Stimulated activated CD4-positive, alpha-beta T cell treated with anti-CD3 and anti-CD28 coated beads, TNF-alpha, amount 100 ng/mL, for 4 hours (primary cell): ENCODE data around the gene AOAH.

Source experiments
- DNase-seq, 3 experiments: peaks; one replicate each; pipeline ENCODE4 v3.0.0-alpha.2; 2020; ENCODE audit warnings: low read depth in 3 of 3

The AOAH gene

DNA sequence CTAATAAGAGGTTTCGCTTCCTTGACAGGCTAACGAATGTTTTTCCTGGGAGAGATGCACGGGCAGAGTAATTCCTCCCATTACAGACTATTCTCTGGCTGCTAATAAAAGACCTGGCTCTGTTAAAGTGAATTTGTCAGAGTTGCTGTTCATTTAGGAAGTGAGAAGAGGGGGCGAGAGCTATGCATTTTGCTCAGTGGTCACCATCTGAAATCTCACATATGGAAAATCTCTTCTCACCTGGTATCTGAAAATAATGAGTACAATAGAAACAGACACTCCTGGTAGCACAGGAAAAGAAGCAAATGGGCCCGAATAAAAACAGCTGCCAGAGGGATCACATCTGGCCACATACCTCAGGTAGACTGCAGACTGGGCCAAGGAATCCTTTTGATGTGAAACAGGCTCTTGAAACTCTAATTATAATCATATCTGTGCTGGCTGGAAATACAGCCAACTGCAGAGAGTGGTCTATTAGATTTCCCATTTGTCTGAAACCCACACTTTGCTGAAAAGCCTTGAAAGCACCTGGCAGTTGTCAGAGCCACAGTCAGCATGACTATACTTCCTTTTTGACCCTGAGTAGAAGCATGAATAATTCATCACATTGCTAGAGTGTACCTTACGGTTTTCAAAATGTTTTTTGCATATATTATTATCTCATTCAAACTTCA, 33.6 kb downstream of the AOAH start:
- DNase-seq = no peak

DNA sequence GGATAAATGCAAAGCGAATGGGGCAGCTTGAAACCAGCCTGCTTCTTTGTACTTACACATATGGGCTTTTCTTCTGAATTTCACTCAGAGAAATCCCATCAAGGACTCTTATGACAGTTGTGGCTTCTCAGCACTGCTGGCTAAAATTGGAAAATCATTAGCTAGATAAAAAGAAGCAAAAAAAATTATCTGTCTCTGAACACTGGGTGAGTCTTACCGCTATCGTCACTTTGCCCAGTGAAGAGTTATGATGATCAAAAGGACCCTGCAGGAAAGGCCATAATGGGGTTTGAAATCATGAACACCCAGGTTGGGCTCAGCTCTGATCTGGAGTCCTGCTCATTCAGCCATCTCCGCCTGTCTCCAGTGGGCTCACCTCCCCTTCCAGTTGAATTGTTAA, 34.3 kb downstream of the AOAH start:
- no peak for DNase-seq

DNA sequence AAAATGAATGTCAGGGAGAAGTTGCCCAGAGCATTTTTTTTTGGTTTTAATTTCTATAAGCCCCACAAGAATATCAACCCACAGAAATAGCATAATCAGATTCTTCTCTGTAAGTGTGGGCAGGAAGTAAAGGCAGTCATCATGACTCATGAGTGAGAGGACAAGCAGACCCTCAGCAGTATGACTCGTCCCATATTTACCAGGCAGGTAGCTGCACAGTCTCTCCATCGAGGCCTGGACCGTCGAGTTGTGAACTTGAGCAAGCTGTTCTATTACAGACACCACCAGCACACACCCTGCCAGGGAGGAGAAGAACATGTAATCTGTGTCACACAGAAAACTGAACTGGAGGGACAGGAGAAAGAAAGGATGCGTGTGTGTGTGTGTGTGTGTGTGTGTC, 37.8 kb downstream of the AOAH start:
- no peak for DNase-seq

DNA sequence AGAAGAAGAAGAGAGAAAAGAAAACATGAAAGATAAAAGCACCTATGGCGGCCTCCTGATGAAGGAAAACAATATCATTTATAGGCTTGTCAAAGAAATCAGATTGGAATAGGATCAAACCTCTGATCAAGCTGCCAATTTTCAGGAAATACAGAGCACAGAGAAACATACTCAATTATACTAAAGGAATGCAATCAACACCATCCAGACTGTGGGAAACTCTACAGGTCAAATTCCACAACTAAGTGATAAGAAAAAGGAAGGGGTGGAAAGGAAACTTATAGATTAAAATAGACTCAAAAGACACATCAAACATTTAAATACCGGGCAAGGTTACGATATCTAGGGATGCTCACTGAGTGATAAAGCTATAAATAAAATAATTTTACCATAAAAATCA, 39.3 kb downstream of the AOAH start:
- no peak for DNase-seq

DNA sequence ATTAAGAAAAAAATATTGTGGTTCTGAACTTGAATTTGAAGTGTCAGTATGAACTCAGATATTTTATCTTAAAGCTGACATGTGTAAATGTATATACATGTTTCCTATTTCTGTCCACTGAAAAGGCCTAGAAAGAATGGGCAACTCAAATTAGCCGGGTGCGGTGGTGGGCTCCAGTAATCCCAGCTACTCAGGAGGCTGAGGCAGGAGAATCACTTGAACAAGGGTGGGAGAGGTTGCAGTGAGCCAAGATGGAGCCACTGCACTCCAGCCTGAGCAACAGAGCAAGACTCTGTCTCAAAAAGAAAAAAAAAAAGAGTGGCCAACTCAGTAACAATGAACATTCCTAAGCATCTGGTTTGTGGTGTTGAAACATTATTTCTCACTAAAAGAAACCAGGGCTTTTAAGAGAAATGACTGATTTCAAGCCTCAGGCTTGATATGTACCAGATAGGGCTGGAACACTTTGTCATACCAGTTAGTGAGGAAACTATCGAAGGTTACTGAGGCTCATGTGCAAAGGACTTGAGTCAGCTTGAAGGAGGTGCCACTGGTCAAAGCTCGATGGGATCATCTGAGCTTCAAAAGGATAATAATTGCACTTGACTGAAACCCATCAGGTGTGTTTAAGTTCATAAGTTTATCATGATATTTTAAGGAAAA, 40.5 kb downstream of the AOAH start:
- no peak for DNase-seq

DNA sequence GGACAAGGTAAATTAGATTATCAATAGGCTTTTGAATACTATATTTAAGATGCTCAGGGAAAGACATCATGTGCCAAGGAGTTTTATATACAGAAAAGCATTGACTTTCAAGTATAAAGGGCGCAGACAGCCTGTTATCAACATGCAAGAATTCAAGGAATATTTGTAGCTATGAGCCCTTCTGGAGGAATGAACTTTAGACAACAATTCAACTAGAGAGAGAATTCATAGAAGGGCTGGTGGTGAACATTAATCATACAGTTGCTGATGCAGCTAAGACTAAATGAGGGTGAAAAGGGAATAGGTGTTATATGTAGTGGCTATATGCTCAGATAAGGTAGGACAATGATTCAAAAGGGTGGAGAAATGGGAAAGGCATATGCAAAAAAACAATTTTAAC, 41.2 kb downstream of the AOAH start:
- DNase-seq = no peak

DNA sequence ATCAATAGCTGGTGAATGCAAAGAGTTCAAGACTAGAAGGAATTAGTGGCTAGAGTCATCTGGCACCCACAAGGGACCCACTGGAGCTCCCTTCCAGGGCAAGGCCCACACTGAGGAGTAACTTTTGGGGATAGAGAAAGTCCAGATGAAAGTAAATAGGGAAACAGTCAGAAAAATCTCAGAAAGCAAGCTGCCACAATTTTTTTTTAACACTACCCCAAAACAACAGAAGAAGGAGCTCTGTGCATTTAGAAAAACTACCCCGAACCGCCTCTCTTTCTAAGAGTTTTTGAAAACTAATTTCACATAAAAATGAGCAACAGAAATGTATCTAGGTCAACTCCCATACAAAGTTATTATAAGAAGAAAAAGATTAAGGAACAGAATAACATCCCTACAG, 42.2 kb downstream of the AOAH start:
- DNase-seq = no peak

DNA sequence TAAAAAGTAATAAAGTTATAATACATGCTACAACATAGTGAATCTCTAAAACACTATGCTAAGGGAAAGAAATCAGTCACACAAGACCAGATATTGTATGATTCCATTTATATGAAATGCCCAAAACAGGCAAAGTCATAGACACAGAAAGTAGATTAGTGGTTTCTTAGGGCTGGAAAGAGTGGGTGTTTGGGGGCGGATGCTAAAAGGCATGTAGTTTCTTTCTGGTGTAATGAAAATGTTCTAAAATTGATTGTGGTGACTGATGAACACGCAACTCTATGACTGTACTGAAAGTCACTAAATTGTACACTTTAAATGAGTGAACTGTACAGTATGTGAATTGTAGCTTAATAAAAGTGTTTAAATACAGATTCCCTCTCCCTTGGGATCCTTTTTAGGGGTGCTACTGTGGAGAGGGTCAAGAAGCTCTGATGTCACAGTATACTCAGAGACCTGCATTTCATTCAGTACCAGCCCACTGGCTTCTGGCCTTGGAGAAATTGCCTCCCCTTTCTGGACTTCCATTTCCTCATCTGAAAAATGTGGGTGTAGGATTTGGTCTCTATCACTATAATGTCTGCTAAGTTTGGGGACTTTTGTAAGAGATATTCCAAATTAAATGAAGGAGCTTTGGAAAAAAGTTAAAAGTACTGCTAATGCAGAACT, 46.4 kb downstream of the AOAH start:
- DNase-seq = peak; percentile 32 to 41 (median 39)

DNA sequence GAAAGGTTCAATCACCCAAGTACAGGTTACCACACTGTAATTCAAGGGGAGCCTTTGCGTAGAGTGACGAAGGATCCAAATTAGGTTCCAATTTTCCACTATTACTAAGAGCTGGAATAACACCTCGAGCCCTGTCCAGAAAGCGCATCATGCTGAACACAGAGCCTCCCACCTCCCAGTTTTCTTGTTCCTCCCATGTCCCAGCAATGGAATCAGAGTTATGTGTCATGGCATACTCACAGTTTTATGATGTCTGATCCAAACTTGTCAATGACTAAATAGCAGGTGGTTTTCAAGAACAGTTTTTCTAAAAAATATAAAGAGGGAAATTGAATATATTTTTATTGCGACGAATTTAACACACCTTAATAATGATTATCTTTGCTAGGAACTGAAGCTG, 50.6 kb downstream of the AOAH start:
- DNase-seq = no peak

DNA sequence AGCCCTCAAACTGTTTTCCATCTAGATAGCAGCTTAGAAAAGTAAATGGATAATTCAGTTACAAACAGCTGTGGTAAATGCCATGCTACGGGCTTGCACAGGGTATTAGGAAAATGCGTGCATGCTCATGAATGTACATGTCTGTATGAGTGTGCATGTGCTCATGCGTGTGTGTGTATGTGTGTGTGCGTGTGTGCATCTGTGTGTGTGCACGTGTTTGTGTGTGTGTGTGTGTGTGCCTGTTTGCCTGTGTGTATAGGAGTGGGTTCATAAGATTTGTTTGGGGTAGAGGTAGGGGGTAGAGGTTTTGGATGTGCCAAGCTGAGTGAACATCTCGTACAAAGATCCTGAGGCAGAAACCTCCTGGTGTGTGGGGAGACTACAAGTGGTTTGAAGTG, 52.9 kb downstream of the AOAH start:
- no peak for DNase-seq

DNA sequence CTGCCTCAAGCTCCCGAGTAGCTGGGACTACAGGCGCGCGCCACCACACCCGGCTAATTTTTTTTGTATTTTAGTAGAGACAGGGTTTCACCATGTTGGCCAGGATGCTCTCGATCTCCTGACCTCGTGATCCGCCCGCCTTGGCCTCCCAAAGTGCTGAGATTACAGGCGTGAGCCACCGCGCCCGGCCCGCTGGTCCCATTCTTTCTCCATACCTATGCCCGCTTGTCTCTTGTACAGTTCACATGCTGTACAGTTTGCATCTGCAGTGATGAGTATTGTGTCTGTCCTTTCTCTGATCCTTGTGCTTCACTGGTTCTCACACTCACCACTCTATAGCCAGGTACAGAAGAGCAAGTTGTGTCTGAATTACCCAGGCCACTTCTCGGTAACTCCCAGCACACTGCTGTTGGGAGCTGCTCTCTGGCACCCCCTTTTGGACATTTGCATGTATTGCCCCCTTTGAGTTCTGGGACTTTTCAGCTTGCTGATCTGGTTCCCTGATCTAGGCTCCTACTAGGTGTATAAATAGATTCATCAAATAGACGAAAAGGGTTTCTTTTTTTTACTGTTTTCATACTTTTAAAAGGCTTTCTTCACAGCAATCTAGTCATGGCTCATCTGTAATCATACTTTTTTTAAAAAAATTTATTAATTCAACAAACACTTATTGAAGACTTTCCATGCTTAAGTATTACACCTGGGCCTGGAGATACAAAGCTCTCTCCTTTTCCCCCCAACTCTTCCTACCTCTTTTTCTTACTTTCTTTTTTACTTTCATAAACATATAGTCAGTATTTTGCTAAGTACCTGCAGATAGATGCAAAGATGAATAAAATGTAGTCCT, 53.5 kb downstream of the AOAH start:
- DNase-seq = peak; percentile 29 to 39 (median 38)

DNA sequence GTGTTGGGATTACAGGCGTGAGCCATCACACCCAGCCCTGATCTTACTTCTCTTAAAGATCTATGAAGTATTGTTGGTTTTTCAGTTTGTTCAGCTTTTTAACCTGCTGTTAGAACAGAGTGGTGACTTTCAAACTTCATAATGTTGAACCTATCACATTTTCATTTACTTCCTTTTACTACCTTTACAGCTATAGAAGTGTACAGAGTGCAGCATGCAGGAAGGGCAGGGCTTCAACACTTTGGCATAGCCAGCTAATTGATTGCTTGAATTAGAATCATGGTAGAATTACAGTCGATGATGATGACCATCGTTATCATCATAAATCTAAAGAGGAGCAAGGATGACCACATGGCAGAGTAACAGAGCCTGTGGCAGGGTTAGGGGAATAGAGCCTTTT, 55.5 kb downstream of the AOAH start:
- DNase-seq = no peak

DNA sequence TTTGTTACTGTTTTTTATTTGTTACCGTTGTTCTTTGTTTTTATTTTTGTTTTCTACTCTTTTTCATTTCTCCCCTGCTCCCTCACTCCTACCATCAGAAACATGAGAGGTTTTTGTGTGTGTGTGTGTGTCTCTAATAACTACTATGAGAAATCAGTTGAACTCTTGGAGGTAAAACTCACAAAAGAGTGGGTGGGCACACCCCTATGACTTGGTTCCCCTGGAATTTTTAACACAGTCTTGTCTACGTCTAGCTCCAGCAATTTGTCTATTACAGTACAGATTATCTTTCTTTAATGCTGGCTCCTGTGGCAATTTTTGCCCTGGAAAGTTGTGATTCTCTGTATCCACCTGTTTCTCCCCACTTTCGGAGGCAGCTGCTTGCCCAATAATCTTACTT, 56.2 kb downstream of the AOAH start:
- no peak for DNase-seq

DNA sequence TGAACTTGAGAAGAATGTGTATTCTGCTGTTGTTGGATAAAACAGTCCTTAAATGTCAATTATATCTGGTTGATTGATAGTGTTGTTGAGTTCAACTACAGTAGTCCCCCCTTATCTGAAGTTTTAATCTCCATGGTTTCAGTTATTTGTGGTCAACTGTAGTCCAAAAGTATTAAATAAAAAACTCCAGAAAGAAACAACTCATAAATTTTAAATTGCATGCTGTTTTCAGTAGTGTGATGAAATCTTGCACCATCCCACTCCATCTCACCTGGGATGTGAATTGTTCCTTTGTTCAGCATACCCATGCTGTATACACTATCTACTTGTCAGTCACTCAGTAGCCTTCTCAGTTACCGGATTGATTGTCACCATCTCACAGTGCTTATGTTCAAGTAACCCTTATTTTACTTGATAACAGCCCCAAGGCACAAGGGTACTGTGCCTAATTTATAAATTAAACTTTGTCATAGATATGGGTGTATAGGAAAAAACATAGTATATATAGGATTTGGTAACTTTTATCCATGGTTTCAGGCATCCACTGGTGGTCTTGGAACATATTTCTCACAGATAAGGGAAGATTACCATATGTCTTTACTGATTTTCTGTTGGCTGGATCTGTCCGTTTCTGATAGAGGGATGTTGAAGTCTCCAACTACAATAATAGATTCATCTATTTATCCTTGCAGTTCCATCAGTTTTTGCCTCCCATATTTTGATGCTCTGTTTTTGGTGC, 57.1 kb downstream of the AOAH start:
- DNase-seq = no peak

DNA sequence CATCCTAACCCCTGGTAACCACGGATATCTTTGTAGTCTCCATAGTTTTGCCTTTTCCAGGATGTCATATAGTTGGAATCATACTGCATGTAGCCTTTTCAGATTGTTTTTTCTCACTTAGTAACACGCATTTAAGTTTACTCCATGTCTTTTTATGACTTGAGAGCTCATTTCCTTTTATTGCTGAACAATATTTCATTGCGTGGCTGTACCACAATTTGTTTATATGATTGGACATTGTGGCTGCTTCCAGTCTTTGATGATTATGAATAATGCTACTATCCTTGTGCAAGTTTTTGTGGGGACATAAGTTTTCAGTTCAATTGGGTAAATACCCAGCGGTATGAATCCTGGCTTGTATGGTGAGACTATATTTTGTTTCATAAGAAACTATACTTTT, 60.8 kb downstream of the AOAH start:
- DNase-seq = no peak

DNA sequence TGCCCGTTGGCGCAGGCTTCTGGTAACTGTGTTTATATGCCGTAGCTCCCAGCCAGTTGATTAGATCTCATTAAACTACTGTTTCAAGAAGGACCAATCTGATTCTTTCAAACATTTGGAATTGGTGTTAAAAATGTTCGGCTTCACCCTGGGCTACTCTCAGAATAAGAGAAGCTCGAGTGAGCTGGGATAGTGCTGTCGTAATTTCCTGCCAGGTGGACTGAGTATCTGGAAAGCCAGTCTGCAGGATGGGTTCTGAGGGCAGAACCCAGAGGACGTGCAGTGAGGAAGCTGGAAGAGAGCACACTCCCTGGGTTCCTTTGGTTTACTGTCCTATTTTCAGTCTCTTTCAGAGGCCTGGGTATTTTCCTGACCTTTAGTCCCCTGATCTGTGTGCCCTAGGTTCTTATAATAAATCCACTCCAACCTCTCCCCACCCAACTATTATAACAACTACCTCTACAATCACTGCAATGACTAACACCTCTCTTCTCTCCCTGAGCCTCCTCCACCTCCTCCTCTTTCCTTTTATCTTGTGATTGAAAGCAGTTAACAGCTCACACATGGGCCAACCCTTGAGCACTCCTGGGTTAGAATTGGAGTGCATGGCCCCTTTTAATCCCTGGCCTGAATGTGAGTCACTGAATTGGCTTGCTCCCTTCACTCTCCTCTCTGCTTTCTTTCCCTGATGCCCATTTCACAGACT, 63.0 kb downstream of the AOAH start:
- no peak for DNase-seq

DNA sequence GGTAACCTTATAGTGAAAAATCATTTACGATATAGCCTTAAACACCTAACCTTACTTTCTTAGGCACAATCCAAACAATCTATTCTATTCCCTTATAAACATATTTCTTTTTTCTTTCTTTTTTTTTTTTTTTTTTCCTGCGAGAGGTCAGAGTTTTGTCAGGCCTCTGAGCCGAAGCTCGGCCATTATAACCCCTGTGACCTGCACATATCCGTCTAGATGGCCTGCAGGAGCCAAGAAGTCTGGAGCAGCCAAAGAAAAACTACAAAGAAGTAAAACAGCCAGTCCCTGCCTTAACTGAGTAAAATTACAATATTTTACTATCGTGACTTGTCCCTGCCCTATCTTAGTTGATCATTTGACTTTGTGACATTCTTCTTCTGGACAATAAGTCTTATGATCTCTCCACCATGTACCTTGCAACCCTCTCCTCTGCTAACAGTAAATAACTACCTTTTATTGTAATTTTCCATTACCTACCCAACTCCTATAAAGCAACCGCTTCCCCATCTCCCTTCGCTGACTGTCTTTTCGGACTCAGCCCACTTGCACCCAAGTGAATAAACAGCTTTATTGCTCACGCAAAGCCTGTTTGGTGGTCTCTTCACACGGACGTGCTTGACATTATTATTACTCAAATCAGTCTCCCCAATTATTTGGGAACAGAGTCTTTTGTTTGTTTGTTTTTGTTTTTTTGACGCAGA, 64.5 kb downstream of the AOAH start:
- no peak for DNase-seq

DNA sequence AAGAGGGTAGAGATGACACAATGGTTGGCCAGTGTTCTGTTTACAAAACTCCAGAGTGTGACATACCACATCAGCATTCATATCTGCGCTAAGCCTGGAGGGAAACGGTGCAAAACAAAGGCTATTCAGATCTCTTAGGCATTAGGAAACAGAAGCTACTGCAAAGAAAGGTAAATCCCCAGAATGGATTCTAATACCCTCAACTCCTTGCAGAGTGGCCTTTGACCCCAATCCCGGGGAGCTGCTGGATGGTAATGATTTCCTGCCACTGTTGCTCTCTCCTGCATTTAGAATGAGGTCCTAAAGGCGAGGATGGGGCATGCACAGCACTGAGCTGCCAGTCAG, 65.2 kb downstream of the AOAH start:
- DNase-seq = no peak

DNA sequence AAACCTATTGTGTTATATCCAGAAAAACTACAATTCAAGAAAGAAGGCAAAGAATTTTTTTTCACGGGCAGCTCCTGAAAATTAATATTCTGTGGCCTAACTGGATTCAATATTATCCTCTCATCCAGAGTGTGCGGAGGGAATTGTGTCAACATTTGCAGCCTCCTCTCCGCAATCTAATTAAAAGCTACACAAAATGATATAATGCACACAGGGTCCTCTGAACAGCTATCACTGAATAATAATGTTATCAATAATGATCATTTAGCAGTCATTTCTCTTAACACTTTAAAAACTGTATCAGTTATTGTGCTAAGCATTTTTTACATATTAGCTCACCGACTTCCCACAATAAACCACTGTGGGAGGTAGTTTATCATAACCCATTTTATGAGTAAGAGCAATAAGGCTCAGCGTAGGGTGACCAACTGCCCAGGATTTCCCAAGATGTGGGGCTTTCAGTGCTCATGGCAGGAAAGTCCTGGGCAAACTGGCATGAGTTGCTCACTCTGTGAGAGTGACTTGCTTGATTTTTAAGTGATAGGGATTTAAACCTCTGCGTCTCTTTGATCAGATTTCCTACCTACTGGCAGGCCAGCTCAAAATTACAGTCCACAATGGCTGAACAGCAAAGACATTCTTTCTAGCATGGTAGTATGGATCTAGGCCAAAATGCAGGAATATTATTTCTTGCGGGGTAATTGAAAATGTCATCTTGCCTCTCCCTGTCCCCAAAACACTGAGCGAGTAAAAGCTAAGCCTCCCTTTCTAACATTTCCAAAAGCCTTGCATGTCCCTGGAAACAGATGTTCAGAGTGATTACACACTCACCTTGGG, 65.7 kb downstream of the AOAH start:
- no peak for DNase-seq
